Measurements from ENCODE around the gene MRPL20. TPM values are rescaled to one million over a fixed set of nuclear protein-coding genes. Genes with fewer than 3 reads are reported as not detected.
A peak's percentile ranks its signal among the peaks of the same experiment; 100 is the strongest.

The MRPL20 gene
- polyA plus RNA-seq, 3 donors: 84.3 to 186 (median 156) TPM

GRCh38 chr1:1393014-1393413, 14.1 kb downstream of the MRPL20 start:
- Mint-ChIP-seq H3K9me3 (peaks cover 0 to 7% (median 5%) of the 10 kb centered on the region in 7 donors), H3K27ac (no peak overlapping the region), H3K4me3 (no peak overlapping the region), H3K4me1 (peaks cover 14% of the 10 kb centered on the region), H3K27me3 (ENCODE audit: low read depth in 3 of 3) (no peaks in the 10 kb centered on the region), H3K36me3 (peaks cover 72 to 94% of the 10 kb centered on the region in 2 donors)
- TF ChIP-seq CTCF (IDR thresholded peaks at IDR 0.05): no peak
- Histone ChIP-seq H3K4me1 (ENCODE audit: control insufficient read depth in 1 of 2, insufficient read depth in 2 of 2, low read length in 2 of 2) (peaks cover 5 to 14% of the 10 kb centered on the region in 2 donors), H2AFZ (ENCODE audit: insufficient read depth, low read depth, low read length, poor library complexity, severe bottlenecking) (no peak overlapping the region), H3K4me3 (replicated peaks in 1 of 3; ENCODE audit: low read depth in 2 of 3, low read length in 3 of 3) (no peak overlapping the region), H3K27me3 (ENCODE audit: control insufficient read depth in 2 of 2, insufficient read depth in 2 of 2, low read length in 2 of 2) (no peaks in the 10 kb centered on the region), H3K27ac (ENCODE audit: low read depth in 1 of 2, low read length in 2 of 2) (no peak overlapping the region), H3K4me2 (replicated peaks; ENCODE audit: extremely low read depth, low read length, poor library complexity, severe bottlenecking) (no peak overlapping the region), H3K9ac (ENCODE audit: insufficient read depth, low read length, poor library complexity, severe bottlenecking) (no peak overlapping the region), H3K79me2 (ENCODE audit: insufficient read depth, low read length) (peaks cover 46% of the 10 kb centered on the region), H4K20me1 (ENCODE audit: insufficient read depth, low read length) (peaks cover 51% of the 10 kb centered on the region), H3K9me3 (replicated peaks in 1 of 2; ENCODE audit: control insufficient read depth in 1 of 2, insufficient read depth in 1 of 2, low read length in 2 of 2) (no peaks in the 10 kb centered on the region), H3K36me3 (replicated peaks in 1 of 2; ENCODE audit: control insufficient read depth in 1 of 2, insufficient read depth in 2 of 2, low read length in 2 of 2) (peaks cover 86 to 93% of the 10 kb centered on the region in 2 donors)
- DNase-seq: no peak
- intact Hi-C loops (cut with micrococcal nuclease): no loop called here
- WGBS (ENCODE audit: insufficient coverage): 100% methylated on average over 3 of the region's 4 CpGs

GRCh38 chr1:1391225-1391624, 15.9 kb downstream of the MRPL20 start:
- Histone ChIP-seq H4K20me1 (ENCODE audit: insufficient read depth, low read length) (peaks cover 69% of the 10 kb centered on the region), H3K4me3 (replicated peaks in 1 of 3; ENCODE audit: low read depth in 2 of 3, low read length in 3 of 3) (no peak overlapping the region), H3K4me1 (ENCODE audit: control insufficient read depth in 1 of 2, insufficient read depth in 2 of 2, low read length in 2 of 2) (peaks cover 0 to 6% of the 10 kb centered on the region in 2 donors), H3K9me3 (replicated peaks in 1 of 2; ENCODE audit: control insufficient read depth in 1 of 2, insufficient read depth in 1 of 2, low read length in 2 of 2) (no peaks in the 10 kb centered on the region), H3K27me3 (ENCODE audit: control insufficient read depth in 2 of 2, insufficient read depth in 2 of 2, low read length in 2 of 2) (no peaks in the 10 kb centered on the region), H2AFZ (ENCODE audit: insufficient read depth, low read depth, low read length, poor library complexity, severe bottlenecking) (no peak overlapping the region), H3K27ac (ENCODE audit: low read depth in 1 of 2, low read length in 2 of 2) (no peak overlapping the region), H3K9ac (ENCODE audit: insufficient read depth, low read length, poor library complexity, severe bottlenecking) (no peak overlapping the region), H3K79me2 (ENCODE audit: insufficient read depth, low read length) (peaks cover 36% of the 10 kb centered on the region), H3K36me3 (replicated peaks in 1 of 2; ENCODE audit: control insufficient read depth in 1 of 2, insufficient read depth in 2 of 2, low read length in 2 of 2) (peaks cover 92 to 97% of the 10 kb centered on the region in 2 donors), H3K4me2 (replicated peaks; ENCODE audit: extremely low read depth, low read length, poor library complexity, severe bottlenecking) (no peak overlapping the region)
- H3K27me3 Mint-ChIP-seq (ENCODE audit: low read depth in 3 of 3): peaks cover 0 to 2% (median 0%) of the 10 kb centered on the region in 3 donors
- WGBS (ENCODE audit: insufficient coverage): 97% methylated on average over 8 of the region's 12 CpGs
- H3K27ac Mint-ChIP-seq: peak overlapping the region in 3 of 7 donors; percentile 41 to 79 (median 67)
- TF ChIP-seq CTCF (IDR thresholded peaks at IDR 0.05): no peak
- H3K4me1 Mint-ChIP-seq: peaks cover 9% of the 10 kb centered on the region
- H3K36me3 Mint-ChIP-seq: peaks cover 86 to 96% of the 10 kb centered on the region in 2 donors
- no peak for DNase-seq
- peaks cover 0 to 7% (median 5%) of the 10 kb centered on the region in 7 donors for H3K9me3 Mint-ChIP-seq
- intact Hi-C loops (cut with micrococcal nuclease): no loop called here
- no peak overlapping the region for H3K4me3 Mint-ChIP-seq

Measured in CD14-positive monocyte (primary cell).